Measurements from ENCODE around the gene NF1. TPM values are rescaled to one million over a fixed set of nuclear protein-coding genes. Genes with fewer than 3 reads are reported as not detected.
"Not testable (repeated sequence)": the region's sequence is repeated elsewhere in the genome, so short reads cannot be mapped to it uniquely, and the experiment has no call there.

The NF1 gene
- total RNA-seq, 1 donor from 2014 or later: 58.7 TPM

DNA sequence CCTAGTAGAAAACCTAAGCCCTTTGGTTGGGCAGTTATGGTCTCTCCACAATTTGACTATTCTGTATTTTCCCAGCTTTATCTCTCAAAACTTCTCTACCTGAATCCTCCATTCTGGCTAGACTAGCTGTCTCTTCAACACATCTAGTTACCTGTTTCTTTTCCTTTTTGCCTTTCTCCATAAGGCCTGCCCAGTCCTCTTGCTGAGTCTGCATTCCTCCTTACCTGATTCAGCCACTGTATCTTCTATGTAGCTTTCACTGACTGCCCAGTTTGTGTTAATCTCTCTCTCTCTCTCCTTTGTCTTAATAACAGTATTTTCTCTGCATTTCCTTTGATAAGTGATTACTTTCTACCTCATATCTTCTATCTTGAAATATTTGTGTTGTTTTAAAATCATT is 228.8 kb downstream of the NF1 start:
- no peaks in the 10 kb centered on the region for H3K4me1 ChIP-seq
- H3K9me3 ChIP-seq: no peaks in the 10 kb centered on the region
- DNase-seq (ENCODE audit: extremely low spot score in 2 of 2): no peak
- H3K27me3 ChIP-seq: no peaks in the 10 kb centered on the region
- intact Hi-C loops (cut with DNase I): no loop called here
- peaks cover 0 to 25% of the 10 kb centered on the region in 2 donors for H3K36me3 ChIP-seq
- no peak overlapping the region for H3K27ac ChIP-seq
- no peak overlapping the region for H3K4me3 ChIP-seq
- no peak for TF ChIP-seq POLR2A (IDR thresholded peaks at IDR 0.05)
- no peak for TF ChIP-seq POLR2AphosphoS5 (IDR thresholded peaks at IDR 0.05; ENCODE audit: insufficient read depth in 1 of 2, low read depth in 1 of 2)
- TF ChIP-seq, protein P1, sequence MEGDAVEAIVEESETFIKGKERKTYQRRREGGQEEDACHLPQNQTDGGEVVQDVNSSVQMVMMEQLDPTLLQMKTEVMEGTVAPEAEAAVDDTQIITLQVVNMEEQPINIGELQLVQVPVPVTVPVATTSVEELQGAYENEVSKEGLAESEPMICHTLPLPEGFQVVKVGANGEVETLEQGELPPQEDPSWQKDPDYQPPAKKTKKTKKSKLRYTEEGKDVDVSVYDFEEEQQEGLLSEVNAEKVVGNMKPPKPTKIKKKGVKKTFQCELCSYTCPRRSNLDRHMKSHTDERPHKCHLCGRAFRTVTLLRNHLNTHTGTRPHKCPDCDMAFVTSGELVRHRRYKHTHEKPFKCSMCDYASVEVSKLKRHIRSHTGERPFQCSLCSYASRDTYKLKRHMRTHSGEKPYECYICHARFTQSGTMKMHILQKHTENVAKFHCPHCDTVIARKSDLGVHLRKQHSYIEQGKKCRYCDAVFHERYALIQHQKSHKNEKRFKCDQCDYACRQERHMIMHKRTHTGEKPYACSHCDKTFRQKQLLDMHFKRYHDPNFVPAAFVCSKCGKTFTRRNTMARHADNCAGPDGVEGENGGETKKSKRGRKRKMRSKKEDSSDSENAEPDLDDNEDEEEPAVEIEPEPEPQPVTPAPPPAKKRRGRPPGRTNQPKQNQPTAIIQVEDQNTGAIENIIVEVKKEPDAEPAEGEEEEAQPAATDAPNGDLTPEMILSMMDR (IDR thresholded peaks at IDR 0.05): no peak

DNA sequence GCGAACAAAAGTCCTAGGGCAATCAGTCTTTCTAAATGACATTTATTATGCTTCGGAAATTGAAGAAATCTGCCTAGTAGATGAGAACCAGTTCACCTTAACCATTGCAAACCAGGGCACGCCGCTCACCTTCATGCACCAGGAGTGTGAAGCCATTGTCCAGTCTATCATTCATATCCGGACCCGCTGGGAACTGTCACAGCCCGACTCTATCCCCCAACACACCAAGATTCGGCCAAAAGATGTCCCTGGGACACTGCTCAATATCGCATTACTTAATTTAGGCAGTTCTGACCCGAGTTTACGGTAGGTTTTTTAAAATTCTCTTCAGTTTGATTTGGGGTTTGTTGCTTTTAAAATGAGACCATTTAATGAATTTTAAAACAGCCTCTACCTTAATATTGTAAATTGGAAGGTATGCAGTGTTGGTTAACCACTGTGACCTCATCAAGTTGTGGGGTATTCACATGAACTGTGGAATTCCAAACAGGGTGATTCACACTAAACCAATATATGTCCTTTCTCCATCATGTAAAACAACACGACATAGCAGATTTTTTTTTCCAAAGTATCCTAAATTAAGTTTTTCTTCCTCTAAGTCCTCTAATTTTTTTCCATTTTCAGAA is 232.9 kb downstream of the NF1 start:
- Histone ChIP-seq H3K27ac (no peak overlapping the region), H3K27me3 (no peaks in the 10 kb centered on the region), H3K36me3 (peaks cover 0 to 25% of the 10 kb centered on the region in 2 donors), H3K4me1 (no peaks in the 10 kb centered on the region), H3K4me3 (no peak overlapping the region), H3K9me3 (no peaks in the 10 kb centered on the region)
- intact Hi-C loops (cut with DNase I): no loop called here
- TF ChIP-seq POLR2AphosphoS5 (IDR thresholded peaks at IDR 0.05; ENCODE audit: insufficient read depth in 1 of 2, low read depth in 1 of 2): no peak
- TF ChIP-seq POLR2A (IDR thresholded peaks at IDR 0.05): no peak
- TF ChIP-seq, protein P1 (IDR thresholded peaks at IDR 0.05): no peak
- DNase-seq (ENCODE audit: extremely low spot score in 2 of 2): no peak

DNA sequence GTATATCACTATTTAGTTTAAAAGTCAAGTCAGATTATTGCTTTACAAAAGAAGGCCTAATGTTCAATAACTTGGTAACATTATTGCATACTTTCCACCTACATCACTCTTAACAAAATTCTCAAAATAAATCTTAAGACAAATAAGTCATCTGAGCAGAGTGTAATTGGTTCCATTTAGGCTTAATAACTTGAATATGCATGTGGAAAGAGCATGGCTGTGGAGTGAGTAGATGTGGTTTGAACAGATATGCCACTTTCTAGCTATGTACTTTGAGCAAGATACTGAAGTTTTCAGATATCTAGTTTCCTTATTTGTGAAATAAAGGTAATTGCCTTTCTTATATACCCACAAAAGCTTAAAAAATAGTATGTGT is 233.4 kb downstream of the NF1 start:
- intact Hi-C loops (cut with DNase I): no loop called here
- no peak for DNase-seq (ENCODE audit: extremely low spot score in 2 of 2)
- H3K4me3 ChIP-seq: no peak overlapping the region
- peaks cover 0 to 25% of the 10 kb centered on the region in 2 donors for H3K36me3 ChIP-seq
- H3K27ac ChIP-seq: no peak overlapping the region
- no peaks in the 10 kb centered on the region for H3K4me1 ChIP-seq
- TF ChIP-seq, protein P1 (IDR thresholded peaks at IDR 0.05): no peak
- TF ChIP-seq POLR2A (IDR thresholded peaks at IDR 0.05): no peak
- no peak for TF ChIP-seq POLR2AphosphoS5 (IDR thresholded peaks at IDR 0.05; ENCODE audit: insufficient read depth in 1 of 2, low read depth in 1 of 2)
- H3K27me3 ChIP-seq: no peaks in the 10 kb centered on the region
- H3K9me3 ChIP-seq: no peaks in the 10 kb centered on the region

DNA sequence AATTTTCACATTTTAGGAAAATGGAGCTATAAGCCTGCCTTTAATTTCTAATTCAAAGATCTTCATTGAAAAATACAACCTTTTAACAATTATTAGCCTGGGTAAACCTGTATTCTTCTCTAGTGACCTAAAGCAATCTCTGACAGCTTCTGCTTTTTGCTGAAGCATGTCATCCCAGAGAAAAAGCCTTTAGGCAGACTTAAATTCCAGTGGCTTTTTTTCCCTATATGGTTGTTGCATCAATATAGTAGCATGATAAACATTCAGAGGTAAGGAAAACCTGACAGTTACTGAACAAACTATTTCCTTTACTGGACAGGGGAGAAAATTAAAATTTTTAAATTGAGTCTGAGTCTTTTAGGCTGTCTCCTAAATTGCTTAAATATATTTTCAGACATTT is 234.4 kb downstream of the NF1 start:
- Histone ChIP-seq H3K36me3 (peaks cover 0 to 25% of the 10 kb centered on the region in 2 donors), H3K4me3 (no peak overlapping the region), H3K9me3 (no peaks in the 10 kb centered on the region), H3K4me1 (no peaks in the 10 kb centered on the region), H3K27me3 (no peaks in the 10 kb centered on the region), H3K27ac (no peak overlapping the region)
- TF ChIP-seq POLR2AphosphoS5 (IDR thresholded peaks at IDR 0.05; ENCODE audit: insufficient read depth in 1 of 2, low read depth in 1 of 2) (no peak), POLR2A (IDR thresholded peaks at IDR 0.05) (no peak)
- TF ChIP-seq, protein P1 (IDR thresholded peaks at IDR 0.05): no peak
- no peak for DNase-seq (ENCODE audit: extremely low spot score in 2 of 2)
- intact Hi-C loops (cut with DNase I): no loop called here

DNA sequence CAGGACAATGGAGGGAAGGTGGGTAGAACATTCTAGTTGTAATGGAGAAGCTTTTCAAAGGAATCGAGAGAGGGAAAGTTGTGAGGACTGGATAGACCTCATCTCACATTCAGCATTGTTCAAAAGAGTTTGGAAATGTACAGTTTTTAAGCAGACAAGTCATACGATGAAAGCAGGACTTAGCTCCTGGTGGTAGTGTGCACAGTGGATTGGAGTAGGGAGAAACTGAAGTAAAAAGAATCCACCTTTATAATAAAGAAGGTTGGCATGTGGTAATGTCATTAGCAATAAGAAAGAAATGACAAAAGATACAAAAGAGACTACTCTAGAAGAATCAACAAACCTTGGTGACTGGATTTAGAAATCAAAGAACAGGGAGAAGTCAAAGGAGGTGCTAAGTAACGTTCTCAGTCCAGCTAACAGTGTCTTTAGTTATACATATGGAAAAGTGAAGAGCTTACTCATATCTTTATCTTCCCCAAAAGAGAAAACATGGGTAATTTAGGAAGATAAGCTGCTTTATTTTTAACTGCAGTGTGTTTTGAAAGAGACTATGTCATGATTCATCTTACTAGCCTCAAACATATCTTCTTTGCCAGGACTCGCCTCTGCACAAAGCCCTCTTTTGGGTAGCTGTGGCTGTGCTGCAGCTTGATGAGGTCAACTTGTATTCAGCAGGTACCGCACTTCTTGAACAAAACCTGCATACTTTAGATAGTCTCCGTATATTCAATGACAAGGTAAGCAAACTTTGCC is 245.3 kb downstream of the NF1 start:
- intact Hi-C loops (cut with DNase I): no loop called here
- peaks cover 0 to 23% of the 10 kb centered on the region in 2 donors for H3K36me3 ChIP-seq
- TF ChIP-seq, protein P1 (IDR thresholded peaks at IDR 0.05): no peak
- no peak for TF ChIP-seq POLR2AphosphoS5 (IDR thresholded peaks at IDR 0.05; ENCODE audit: insufficient read depth in 1 of 2, low read depth in 1 of 2)
- no peak for TF ChIP-seq POLR2A (IDR thresholded peaks at IDR 0.05)
- no peak overlapping the region for H3K4me3 ChIP-seq
- no peak overlapping the region for H3K27ac ChIP-seq
- H3K27me3 ChIP-seq: no peaks in the 10 kb centered on the region
- no peak for DNase-seq (ENCODE audit: extremely low spot score in 2 of 2)
- no peaks in the 10 kb centered on the region for H3K9me3 ChIP-seq
- H3K4me1 ChIP-seq: no peaks in the 10 kb centered on the region

DNA sequence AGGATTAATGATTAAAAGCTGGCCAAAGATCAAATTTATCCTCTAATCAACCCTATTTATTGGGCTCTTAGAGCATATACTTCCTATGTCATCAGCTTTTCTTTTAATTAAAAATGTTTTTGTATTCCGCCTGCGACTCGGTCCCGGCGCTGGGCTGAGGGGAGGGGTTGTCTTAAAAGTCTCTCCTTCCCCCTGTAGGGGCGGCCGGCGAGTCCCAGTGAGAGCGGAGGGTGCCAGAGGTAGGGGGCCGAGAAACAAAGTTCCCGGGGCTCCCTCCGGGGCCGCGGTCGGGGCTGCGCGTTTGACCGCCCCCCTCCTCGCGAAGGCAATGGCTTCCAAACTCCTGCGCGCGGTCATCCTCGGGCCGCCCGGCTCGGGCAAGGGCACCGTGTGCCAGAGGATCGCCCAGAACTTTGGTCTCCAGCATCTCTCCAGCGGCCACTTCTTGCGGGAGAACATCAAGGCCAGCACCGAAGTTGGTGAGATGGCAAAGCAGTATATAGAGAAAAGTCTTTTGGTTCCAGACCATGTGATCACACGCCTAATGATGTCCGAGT is 250.5 kb downstream of the NF1 start:
- peaks cover 0 to 26% of the 10 kb centered on the region in 2 donors for H3K36me3 ChIP-seq

More for the DNA sequence above, 250.5 kb downstream of the NF1 start:
- H3K27ac ChIP-seq; H3K4me3 ChIP-seq; intact Hi-C loops (cut with DNase I); H3K9me3 ChIP-seq; DNase-seq (ENCODE audit: extremely low spot score in 2 of 2); H3K27me3 ChIP-seq; H3K4me1 ChIP-seq: not testable (repeated sequence)
